Measurements from ENCODE around the gene PARK7. TPM values are rescaled to one million over a fixed set of nuclear protein-coding genes. Genes with fewer than 3 reads are reported as not detected.
A peak's percentile ranks its signal among the peaks of the same experiment; 100 is the strongest.

The PARK7 gene
- total RNA-seq, 2 donors from 2014 or later: 206 to 266 TPM

DNA sequence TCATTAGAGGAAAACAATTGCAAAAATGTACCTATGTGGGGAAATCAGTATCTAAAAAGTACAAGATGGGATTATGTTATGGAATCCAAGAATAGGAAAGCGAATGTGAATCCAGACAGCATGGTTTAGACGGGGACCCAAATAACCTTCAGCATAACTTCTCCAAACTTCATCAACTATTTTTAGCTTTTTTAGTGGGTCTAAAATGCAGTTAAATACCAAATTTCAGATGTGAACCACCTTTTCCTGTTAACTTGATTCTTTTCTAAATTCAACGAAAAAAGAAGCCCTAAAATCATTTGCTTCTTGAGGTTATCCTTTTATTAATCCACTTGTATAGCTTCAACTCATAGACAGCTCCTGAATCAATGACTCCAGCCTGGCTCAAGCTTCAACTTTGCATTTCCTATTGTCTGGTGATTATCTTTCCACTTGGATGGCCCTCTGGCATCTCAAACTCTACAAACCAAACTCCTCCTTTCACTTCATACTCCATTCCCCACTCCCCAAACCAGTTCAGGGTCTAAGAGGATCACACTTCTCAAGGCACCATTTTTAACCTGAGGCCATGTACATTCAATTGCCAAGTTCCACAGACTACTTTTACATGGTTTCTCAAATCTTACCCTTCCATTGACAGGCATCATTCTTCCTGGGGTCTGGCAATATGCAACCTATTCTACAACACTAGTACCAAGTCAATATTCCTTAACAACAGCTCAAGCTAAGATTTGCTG lies 57.1 kb downstream of the PARK7 start:
- no peaks in the 10 kb centered on the region for H3K9me3 ChIP-seq
- TF ChIP-seq, protein P1, sequence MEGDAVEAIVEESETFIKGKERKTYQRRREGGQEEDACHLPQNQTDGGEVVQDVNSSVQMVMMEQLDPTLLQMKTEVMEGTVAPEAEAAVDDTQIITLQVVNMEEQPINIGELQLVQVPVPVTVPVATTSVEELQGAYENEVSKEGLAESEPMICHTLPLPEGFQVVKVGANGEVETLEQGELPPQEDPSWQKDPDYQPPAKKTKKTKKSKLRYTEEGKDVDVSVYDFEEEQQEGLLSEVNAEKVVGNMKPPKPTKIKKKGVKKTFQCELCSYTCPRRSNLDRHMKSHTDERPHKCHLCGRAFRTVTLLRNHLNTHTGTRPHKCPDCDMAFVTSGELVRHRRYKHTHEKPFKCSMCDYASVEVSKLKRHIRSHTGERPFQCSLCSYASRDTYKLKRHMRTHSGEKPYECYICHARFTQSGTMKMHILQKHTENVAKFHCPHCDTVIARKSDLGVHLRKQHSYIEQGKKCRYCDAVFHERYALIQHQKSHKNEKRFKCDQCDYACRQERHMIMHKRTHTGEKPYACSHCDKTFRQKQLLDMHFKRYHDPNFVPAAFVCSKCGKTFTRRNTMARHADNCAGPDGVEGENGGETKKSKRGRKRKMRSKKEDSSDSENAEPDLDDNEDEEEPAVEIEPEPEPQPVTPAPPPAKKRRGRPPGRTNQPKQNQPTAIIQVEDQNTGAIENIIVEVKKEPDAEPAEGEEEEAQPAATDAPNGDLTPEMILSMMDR (IDR thresholded peaks at IDR 0.05): no peak
- H3K4me1 ChIP-seq: peaks cover 0 to 39% of the 10 kb centered on the region in 2 donors
- H3K36me3 ChIP-seq: peaks cover 9% of the 10 kb centered on the region
- H3K27me3 ChIP-seq: no peaks in the 10 kb centered on the region
- no peak for DNase-seq (ENCODE audit: low spot score)
- no peak overlapping the region for H3K4me3 ChIP-seq
- H3K27ac ChIP-seq: no peak overlapping the region

DNA sequence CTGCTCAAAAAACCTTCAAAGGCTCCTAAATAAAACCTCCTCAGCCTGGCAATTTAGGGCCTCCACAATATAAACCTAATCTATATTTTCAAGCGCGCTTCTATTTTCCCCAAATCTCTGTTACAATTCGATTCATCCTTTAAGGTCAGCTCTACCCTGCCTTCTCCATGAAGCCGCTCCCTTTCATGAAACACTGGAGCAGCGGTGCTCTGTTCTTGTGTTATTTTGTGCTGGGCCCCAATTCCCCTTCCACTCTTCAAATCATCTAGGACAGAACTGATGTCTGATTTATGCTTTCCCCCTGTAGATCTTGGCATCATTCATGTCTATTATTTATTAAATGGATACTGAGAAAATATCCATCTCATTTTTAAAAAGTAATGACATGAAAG lies 57.7 kb downstream of the PARK7 start:
- H3K27me3 ChIP-seq: no peaks in the 10 kb centered on the region
- TF ChIP-seq, protein P1 (IDR thresholded peaks at IDR 0.05): no peak
- no peak for DNase-seq (ENCODE audit: low spot score)
- peaks cover 0 to 44% of the 10 kb centered on the region in 2 donors for H3K4me1 ChIP-seq
- H3K4me3 ChIP-seq: no peak overlapping the region
- H3K27ac ChIP-seq: no peak overlapping the region
- no peaks in the 10 kb centered on the region for H3K9me3 ChIP-seq
- H3K36me3 ChIP-seq: peaks cover 3% of the 10 kb centered on the region

DNA sequence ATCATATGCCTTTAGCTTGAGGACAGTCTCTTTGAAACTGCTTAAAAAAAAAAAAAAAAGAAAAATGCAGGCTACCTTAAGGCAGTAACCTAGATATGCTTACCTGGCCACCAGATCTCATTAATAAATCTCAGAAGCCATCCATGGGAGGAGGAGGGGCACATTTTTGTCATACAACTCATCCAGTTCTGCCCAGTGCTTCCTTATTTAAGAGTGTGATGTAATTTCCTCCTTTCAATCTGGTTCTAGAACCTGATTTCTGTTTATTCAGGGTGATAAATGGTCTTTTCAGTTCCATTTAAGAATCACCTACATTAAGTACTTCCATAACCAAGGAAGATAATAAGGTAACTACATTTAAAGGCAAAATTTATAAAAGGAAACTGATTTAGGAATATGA lies 58.5 kb downstream of the PARK7 start:
- H3K4me3 ChIP-seq: no peak overlapping the region
- peaks cover 0 to 47% of the 10 kb centered on the region in 2 donors for H3K4me1 ChIP-seq
- TF ChIP-seq, protein P1 (IDR thresholded peaks at IDR 0.05): no peak
- no peaks in the 10 kb centered on the region for H3K27me3 ChIP-seq
- no peak overlapping the region for H3K27ac ChIP-seq
- DNase-seq (ENCODE audit: low spot score): peak; percentile 52
- H3K36me3 ChIP-seq: no peaks in the 10 kb centered on the region
- H3K9me3 ChIP-seq: no peaks in the 10 kb centered on the region

DNA sequence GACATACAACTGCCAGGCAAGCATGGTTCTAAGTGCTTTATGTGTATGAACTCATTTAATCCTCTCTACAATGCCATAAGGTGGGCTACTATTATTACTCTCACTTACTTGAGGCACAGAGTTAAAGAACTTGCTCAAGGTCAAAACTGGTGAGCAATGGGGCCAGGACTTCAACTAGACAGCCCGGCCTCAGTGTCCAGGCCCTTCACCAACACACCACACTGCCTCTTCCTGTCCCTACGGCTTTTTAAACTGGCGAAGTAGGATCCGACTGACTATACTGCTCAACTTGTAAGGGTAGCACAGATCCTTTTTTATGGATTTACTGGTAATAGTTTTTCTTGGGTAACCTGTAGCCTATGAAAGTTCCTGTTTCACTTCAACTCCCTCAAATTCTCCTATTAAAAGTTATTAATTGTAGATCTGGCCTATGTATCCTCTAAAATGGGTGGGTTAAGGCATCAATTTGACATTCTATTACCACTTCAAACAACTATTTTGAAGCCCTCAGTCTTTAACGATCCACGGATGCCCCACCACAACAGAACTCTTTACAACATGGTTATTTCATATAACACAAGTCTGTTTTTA lies 60.3 kb downstream of the PARK7 start:
- Histone ChIP-seq H3K27ac (no peak overlapping the region), H3K36me3 (no peaks in the 10 kb centered on the region), H3K4me3 (no peak overlapping the region), H3K27me3 (no peaks in the 10 kb centered on the region), H3K9me3 (no peaks in the 10 kb centered on the region), H3K4me1 (peaks cover 0 to 37% of the 10 kb centered on the region in 2 donors)
- DNase-seq (ENCODE audit: low spot score): peak; percentile 50
- TF ChIP-seq, protein P1 (IDR thresholded peaks at IDR 0.05): no peak

DNA sequence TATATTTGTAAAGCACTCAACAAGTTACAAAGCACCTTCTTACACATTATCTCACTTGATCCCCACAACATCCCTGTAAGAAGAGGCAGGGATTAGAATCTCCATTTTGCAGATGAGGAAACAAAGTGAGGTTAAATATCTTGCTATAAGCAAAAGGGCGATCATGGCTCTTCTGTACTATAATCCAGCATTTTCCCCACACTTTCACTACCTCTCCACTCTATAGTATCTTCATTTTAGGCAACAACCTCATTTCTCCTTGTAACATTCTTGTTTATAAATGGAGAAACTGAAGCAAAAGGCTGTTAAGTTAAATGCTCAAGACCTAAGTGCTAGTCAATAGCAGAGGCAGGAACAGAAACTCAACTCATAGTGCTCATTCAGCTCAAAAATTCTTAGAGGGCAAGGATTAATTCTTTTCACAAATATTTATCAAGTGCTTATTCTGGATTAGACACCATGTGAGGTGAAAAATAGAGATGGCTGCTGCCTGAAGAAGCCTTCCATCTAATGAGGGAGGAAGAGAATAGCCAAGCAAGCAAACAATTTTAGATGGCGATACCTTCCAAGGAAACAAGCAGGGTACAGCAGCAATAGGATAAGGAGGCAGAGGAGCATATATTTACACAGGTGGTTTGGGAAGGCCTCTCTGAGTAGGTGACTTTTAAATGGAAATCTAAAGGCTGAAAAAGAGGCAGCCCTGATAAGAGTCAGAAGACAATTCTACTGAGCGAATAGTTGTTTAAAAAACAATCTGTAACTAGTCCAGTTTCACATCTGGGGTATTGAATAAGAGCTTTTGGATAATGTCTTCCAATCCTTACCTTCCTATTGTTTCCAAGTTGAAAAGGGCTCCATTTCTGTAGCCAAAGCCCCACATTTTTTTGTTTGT lies 61.1 kb downstream of the PARK7 start:
- DNase-seq (ENCODE audit: low spot score): no peak
- peak overlapping the region in 1 of 2 donors; percentile 93 for H3K4me3 ChIP-seq
- no peaks in the 10 kb centered on the region for H3K27me3 ChIP-seq
- TF ChIP-seq, protein P1 (IDR thresholded peaks at IDR 0.05): no peak
- H3K27ac ChIP-seq: no peak overlapping the region
- no peaks in the 10 kb centered on the region for H3K36me3 ChIP-seq
- H3K9me3 ChIP-seq: no peaks in the 10 kb centered on the region
- H3K4me1 ChIP-seq: peaks cover 0 to 38% of the 10 kb centered on the region in 2 donors
